Skin of body (tissue), 2 donors: ENCODE measurements around the gene LRP8. TPM values are rescaled to one million over a fixed set of nuclear protein-coding genes. Genes with fewer than 3 reads are reported as not detected.
A peak's percentile ranks its signal among the peaks of the same experiment; 100 is the strongest.

ENCODE experiments used
- DNase-seq: peaks from one replicate; lab custom pipeline; 2025; lab: John Stamatoyannopoulos, UW
- total RNA-seq: library from RNA; depleted of rRNA; stranded (reverse); fragments of >200 nt; gene quantifications from one replicate; pipeline ENCODE4 v1.2.3, GENCODE V29; 2014

LRP8 gene
- 5.1 TPM for total RNA-seq

DNA sequence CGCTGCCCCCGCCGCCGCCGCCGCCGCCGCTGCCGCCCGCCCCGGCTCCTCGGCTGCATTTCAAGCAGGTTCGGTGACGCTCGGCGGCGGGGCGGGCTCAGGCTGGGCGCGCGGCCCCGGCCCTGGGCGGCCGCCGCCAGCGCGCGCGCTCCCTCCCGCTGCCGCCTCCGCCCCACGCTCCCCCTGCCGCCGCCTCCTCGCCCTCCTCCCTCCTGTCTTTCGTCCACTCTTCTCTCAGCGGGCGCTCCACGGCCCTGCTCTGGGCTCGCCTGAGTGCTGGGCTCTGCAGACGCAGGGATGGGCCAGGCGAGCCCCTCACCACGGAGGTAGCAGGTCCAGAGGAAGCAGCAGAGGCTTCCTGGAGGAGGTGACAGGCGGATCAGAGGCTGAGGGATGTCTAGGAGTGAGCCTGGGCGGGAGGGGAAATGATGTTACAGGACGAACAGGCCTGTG, at the start of gene LRP8:
Gene LRP8 (minus strand): TSS at position 62 of the 453 bp plus-strand sequence. CDS start 158 bp downstream, outside the sequence.
- peak; percentile 48 for DNase-seq

DNA sequence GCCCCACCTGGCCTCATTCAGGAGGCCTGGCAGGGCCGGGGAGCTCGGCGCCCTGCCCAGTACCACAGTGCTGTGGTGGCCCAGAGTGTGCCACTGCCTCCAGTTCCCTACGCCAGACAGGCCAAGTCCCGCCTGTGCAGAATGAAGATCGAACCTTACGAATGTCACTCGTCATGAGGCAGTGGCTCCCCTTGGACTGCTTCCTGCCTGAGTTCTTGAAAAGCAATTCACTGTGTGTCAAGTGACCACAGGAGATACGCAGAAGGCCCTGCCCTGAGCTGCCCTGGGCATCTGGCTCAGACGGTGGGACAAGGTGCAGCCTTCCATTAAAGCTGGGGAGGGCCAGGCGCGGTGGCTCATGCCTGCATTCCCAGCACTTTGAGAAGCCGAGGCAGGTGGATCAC, 49.6 kb upstream of the LRP8 start:
- no peak for DNase-seq

DNA sequence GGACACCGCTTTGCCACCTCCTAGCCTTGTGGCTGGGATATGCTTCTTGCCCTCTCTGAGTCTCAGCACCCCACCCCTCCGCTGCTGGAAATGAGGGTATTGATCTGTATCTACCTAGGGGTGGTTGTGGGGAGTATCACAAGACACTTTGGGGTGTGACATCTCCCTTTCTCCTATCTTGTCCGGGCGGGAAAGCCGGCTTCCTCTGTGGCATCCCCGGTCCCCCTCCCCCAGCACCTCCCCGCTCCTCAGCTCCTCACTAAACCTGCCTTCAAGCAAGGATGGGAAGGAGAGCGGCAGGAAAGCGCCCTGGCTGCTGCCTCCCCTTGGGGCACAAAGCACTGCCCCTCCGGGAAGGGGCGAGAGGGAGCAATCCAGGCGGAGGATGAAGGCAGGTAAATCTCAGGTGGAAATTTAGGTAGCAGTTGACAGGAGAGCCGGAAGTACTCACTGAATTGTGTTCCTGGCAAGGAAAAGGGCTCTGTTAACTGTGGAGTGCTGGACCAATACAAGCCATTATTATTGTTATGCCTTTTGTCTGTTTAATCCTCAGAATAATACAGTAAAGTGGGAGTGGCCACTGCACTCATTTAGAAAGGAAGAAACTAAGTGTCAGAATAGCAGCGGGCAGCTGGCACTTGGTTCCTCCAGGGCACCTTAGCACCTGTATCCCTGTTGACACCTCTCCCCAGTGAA, 49.0 kb upstream of the LRP8 start:
- no peak for DNase-seq

DNA sequence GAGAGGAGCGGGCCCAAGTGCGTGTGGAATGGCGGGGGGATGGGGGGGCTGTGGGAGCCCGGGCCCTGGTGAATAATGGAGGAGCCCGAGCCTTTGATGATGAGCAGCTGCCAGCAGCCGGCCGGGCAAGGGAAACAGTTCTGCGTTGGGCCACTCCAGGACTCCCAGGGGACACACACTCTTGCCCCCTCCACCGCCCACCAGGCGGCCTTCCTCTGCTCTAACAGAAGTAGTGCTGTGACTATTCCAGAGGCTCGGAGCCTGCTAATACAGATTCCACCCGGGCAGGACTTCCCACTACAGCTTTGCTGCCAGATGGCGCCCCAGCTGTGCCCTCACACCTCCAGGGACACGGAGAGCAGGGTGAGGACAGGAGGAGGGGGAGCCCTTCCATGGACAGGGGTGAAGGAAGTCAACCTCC, 48.2 kb upstream of the LRP8 start:
- DNase-seq, result no peak

DNA sequence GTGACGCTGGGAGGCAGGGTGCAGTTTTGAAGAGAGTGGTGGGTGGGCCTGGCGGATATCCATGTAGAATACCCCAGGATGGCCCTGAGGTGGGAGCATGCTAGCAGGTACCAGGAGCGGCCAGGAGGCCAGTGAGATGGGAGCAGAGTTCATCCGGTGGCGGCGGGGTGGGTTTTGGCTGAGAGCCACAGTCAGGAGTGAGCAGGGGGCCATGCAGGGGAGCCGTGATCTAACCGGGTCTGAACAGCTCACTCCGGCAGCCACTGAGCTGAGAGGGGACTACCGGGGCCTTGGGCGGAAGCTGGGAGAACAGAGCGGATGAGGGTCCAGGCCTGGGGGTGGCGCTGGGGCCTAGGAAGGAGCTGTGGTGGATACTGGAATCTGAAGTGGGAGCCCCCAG, 47.6 kb upstream of the LRP8 start:
- no peak for DNase-seq

DNA sequence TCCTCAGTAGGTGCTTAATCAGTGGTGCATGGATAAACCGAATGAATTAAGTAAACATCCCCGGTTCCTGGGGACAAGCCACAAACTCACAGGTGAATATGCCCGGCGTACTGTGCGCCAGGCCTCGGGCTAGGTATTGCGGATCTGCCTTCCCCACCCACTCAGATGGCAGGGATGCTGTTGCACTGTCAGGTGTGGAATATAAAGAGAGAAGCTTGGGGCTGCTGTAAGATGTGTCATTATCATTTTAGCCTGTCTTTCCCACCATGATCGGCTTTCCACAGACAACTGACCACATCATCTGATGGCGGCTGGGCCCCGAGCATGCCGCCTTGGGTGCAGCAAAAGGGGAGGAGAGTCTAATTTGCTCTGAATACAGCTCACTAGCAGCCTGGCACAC, 45.4 kb upstream of the LRP8 start:
- no peak for DNase-seq

DNA sequence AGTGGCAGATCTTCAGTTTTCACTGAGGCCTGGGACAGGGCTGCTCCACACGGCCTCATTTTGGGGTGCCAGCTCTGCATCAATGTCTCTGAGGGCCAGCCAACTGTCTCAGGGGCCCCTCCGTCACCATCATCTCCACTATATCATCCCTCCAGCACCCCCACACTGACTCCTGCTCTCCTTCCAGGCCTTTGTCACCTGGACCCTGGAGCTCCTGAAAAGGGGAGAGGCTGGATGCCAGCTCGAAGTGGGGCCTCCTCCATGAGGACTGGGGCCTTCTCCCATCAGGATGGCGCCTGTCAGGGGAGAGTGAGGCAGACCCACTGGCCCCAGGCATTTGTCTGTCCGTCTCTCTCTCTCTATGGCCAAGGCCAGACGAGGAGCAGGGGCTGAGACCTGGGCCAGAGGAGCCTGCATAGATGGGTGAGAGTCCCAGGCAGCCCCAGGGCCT, 44.7 kb upstream of the LRP8 start:
- no peak for DNase-seq

DNA sequence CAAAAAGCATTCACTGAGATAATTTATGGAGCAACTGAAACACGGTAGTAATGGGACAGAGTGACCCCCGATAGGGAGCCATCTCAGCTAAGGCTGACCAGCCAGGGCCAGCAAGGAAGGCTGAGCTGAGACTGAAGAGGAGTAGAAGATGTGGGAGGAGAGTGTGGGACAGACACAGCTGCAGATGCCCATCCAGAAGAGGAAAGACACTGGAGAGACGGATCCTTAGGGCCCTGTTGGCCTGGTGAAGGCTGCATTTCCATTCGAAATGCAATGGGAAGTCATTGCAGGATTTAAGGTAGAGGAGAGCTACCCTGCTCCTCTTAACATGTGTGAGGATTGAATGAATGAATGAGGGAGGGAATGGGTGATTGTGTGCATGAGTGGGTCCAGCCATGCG, 44.0 kb upstream of the LRP8 start:
- DNase-seq, result no peak

DNA sequence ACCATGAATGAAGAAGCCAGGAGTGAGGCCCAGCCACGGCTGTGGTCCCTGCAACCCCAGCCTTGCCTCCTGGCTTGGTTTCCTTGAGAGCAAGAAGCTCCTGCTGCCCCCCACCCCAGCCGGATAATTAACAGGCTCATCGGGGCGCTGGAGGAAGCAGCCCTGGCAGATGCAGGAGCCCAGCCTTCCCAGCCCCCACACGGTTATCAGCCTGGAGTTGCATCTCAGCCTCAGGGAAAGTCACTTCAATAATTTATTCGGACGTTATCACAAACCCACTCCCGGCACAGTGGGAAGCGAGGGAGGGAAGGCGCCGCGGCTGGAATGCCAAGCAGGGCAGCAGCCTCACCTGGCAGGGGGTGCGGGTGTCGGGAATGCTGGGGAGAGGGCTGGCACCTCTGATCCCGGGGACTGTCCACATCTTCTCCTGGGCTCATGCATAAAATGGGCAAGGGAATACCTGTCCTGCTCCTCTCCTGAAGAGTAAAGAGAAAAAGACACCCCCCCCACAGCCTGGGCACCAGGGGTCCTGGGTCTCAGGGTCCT, 43.3 kb upstream of the LRP8 start:
- no peak for DNase-seq

DNA sequence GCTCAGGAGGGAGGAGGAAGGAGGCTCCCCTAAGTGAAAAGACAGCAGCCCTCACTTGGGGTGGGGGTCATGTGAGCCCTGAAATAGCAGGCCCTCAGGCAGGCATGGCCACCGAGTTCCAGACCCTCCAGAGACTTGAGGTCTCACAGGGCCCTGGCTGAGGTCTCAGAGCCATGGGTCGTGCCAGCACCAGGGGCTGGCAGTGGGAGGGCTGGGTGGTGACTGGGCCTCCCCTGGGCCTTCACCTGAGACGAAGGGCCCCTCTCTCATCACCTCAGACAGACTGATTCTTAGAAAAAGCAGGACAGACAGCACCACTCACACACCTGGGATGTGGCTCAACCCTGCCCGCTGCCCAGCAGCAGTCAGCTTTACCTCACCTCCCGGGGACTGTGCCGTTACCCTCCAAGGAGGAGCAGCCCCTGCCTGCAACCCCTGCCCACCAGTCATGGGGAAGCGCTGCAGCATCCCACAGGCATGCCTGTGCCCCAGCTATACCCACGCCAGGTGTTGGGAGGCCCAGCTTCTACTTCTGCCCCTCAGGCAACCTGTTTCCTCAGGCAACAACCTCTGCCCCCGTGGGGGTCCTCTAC, 42.6 kb upstream of the LRP8 start:
- no peak for DNase-seq

DNA sequence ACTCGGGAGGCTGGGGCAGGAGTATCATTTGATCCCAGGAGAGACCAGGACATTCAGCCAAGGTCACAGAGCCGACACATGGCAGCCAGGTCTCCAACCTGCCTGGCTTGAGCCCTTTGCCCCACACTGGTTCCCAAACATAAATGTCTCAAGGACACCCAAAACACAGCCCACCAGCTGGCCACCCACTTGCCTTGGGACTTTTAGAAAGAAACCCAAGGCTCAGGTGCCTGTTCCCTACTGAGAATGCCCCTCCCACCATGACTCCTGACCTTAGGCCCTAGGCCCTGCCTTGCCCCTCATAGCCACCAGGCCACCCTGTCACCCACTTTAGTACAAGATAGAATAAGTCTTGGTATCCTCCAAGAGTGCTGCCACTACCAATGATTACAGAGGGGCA, 41.9 kb upstream of the LRP8 start:
- no peak for DNase-seq

DNA sequence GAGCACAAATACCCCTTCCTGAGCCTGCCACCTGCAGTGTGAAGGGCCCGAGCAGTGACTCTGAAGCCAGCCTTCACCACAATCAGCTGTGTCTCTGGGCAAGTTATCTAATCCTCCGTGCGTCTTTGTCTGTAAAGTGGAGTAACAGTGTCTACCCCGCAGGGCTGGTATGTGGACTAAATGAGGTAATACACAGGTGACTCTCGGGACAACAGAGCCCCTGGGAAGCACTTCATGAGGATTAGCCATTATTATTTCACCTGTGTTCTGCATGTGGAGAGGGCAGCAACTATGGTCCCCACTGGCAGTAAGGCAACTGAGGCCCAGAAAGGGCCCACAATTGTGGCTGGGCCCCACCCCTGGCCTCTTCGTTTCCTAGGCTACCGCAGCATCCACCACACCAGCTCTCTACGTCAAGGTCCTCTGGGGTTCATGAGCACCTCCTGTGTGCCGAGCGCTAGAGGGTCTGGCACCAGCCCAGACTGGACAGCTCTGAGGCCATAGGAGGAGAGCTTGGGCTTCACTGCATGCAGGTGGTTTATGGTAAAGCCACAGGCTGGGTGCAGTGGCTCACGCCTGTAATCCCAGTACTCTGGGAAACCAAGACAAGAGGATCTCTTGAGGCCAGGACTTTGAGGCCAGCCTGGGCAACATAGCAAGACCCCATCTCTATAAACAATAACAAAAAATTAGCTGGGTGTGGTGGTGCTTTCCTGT, 41.3 kb upstream of the LRP8 start:
- DNase-seq, result no peak

DNA sequence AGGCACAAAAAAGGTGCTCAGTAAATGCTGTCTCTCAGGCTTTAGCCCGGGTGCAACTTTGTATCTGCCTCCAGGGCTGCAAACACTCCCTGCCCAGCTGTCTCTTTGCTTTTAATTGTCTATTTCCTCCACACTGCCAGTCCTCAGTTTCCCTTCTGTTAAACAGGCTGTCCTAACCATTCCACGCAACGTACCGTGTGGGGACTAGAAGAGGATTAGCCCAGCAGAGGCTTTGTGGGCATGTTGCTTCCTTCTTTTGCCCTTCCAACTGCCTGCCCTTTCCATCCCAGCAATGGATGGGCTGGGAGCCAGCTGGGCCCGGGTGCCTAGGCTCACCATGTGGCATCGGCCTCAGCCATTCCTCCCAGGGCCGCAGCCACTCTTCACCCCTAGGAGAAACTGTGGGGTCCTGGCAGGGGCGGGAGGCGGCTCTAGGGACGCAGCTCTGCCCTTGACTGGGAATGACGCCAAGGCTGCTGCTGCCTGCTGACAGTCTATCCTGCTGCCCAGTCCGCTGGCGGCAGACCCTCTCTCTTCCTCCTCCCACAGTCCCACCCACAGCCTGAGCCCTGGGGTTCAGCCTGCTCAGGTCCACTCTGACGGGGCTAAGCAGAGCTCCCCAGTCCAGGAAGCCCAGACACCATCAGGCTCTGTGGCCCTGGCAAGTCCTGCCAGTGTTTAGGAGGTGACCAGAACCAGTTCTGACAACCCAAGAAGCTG, 40.6 kb upstream of the LRP8 start:
- no peak for DNase-seq

DNA sequence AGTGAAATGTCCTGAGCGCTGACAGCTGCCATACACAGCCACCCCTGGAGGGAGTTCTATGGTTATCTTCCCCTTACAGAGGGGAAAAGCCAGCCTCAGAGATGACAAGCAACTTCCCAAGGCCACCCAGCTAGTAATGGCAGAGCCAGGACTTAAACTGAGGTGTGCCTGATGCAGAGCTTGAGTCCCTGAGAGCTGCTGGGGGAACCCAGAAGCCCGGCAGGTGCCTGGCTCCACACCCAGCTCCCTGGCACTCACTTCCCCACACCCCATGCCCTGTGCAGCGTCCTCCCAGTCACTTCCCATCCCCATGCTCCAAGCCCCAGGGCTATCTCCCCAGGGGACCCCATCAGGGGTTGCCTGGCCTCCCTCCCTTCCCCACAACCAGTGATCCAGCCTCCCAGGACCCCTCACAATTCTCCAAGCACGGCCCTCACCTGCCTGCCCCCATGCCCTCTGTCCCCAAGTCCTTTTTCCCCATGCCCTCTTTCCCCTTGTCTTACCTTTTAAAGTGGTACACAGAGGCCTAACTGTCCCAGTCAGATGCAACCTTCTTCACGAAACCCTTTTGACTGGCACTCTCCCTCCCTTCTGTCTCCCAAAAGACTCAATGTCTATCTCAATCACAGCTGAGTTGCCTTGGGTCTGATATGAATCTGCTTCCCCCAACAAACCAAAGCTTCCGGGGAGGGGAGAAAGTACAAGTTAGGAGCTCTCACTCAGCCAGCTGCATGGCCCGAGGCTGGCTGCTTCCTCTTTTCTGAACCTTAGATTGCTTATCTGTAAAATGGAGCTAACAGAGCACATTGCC, 39.8 kb upstream of the LRP8 start:
- no peak for DNase-seq

DNA sequence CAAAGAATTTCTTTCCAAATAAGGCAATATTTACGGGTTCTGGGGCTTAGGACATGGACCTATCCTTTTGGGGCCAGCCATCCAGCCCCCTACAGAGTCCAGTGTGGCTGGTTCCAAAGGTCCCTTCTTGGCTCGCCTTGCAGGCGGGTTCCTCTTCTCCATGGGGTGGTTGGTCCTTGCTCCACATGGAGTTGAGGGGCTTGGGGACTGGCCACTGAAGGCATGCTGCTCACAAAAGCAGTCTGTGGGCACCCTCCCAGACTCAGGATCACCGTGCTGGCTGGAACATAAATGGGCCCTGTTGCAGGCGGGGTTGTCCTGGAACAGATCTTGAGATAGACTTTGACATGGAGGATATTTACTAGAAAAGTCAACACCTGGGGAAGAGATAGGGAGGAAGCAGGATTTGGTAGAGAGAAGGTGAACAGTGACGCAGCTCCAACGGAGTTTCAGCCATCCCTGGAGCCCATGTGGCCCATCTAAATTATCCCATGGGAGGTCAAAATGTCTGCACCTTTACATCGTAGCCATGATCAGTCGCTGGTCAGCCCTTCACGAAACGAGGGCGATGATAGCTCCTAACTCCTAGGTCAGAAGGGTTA, 39.1 kb upstream of the LRP8 start:
- no peak for DNase-seq

DNA sequence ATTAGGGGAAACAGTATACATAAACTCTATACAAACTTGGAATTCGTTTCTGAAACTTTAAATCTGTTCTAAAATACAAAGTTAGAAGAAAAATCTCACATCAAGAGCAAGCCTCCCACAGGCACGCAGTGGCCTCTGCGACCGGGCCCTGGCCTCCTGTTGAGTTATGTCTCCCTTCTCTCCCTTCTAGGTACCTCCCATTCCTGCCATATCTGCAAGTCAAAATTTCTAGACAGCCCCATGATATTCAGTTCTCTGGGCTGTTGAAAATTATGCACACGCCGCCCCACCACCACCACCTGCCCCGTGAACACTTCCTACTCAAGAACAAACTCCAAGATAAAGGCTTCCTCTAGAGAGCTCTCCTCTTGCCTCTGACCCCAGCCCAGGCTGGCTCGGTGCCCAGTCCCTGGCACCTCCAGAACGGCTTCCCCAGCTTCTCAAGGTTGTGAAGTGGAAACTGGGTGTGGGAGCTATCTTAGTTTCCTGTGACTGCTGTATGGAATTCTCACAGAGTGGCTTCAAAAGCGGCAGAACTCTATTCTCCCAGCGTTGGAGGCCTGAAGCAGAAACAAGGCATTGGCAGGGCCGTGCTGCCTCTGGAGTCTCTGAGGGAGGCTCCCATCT, 37.7 kb upstream of the LRP8 start:
- DNase-seq, result no peak

DNA sequence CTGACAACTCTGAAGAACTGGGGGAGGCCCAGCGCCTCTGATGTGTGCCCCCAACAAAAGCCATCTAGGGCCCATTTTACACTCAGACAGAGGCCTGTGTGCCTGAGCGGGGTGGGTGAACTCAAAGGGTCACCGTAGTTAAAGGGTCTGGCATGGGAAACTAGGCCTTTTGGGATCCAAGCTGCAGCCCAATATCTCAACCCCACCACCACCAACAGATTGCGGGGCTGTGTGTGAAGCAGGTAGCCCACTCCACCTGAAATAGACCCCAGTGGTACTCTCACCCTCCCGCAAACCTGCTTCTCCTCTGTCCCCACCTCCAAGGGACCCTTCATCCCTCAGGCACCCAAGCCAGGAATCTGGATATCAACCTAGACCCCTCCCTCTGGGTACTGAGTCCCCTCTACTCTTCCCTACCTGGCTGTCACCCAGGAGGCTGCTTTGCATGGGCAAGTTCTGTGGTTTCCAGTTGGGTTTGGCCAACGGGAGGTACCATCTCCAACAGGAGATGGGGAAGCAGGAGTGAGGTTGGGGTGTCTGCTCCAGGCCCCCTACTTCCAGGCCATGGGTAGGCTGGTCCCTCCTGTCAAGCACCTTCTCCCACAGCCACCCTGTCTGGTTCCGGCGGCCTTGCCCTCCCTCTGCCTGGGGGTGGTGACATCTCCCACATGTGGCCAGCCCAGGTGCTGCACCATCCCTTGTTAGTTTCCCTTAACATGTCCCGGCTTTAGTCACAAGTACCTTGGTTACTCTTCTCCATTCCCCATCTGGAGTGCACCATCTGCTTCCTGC, 35.2 kb upstream of the LRP8 start:
- DNase-seq, result no peak

DNA sequence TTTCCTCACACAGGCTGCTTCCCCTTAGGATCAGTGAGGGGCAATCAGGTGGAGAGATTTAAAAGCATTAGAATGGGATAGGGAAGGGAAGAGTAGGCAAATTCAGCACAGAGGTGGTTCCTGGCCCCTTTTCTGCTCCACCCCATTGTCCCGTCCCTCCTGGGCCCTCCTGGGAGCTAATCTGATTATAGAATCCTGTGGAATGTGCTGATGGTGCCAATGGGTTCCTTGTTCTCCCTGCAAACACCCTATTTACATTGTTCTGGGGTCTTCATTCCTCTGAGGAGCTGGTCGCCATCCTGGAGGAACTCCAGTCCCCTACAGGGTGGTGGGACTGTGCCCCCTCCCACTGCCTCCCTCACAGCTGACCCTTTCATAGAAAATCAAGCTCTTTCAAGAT, 34.4 kb upstream of the LRP8 start:
- no peak for DNase-seq

DNA sequence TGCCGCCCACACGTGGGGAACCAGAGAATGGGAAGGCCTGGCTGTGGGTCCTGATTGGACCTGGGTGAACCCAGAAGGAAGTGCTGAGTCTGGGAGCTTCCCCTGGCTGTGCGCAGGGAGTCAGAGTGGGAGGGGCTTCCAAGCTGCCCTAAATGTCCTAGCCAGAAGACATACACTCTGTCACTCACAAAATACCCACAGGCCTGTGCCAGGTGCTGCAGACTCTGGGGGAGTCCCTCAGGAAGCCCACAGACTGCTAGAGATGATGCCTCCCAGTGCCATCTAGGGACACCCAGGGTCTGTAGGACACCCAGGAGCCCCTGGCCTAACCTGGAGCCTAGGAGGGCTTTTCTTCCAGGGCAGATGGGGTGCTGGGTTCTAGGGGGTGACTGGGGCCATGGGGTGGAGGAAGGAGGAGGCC, 33.7 kb upstream of the LRP8 start:
- no peak for DNase-seq
